Ovary (tissue), 9 donors: Measurements from ENCODE around the gene UCK1. TPM values are rescaled to one million over a fixed set of nuclear protein-coding genes. Genes with fewer than 3 reads are reported as not detected.

Source experiments
- DNase-seq, 5 donors: peaks; one replicate each; pipeline ENCODE4 v3.0.0-alpha.2; 2019 to 2020
- H3K27ac ChIP-seq, 2 donors: fragments of 200-600 bp; one replicate each; pipeline versions ENCODE4 v1.5.1 to v1.8.0; 2019 to 2022
- H3K27me3 ChIP-seq: fragments of 200-600 bp; one replicate; pipeline ENCODE4 v1.8.0; 2022
- H3K36me3 ChIP-seq: fragments of 200-600 bp; sonication (generic); one replicate; pipeline ENCODE4 v1.5.1; 2019
- H3K4me1 ChIP-seq: one replicate; pipeline ENCODE4 v1.8.1; 2013; ENCODE audit warnings: mild to moderate bottlenecking, moderate library complexity; ENCODE audit not compliant: insufficient read depth
- H3K4me3 ChIP-seq: fragments of 200-600 bp; sonication (generic); one replicate; pipeline ENCODE4 v1.5.1; 2017
- H3K9me3 ChIP-seq, 2 donors: fragments of 200-600 bp in 1 of 2; sonication (generic) in 1 of 2; one replicate each; pipeline versions ENCODE4 v1.5.1 to v1.8.1; 2013 to 2019; ENCODE audit warnings: mild to moderate bottlenecking in 1 of 2, moderate library complexity in 1 of 2
- EP300 ChIP-seq: sonication (generic); formaldehyde crosslinking; IDR thresholded peaks from one replicate; pipeline ENCODE4 v1.6.1; 2017; ENCODE audit warnings: antibody characterized with exemption
- POLR2A ChIP-seq: fragments of 450-650 bp; IDR thresholded peaks from one replicate; pipeline ENCODE4 v1.6.1; 2017; ENCODE audit warnings: antibody characterized with exemption, mild to moderate bottlenecking, moderate library complexity
- whole genome bisulfite sequencing, 3 donors: extraction: QIAGEN DNeasy Blood & Tissue Kit in 1 of 3; methylation state at CpG; one replicate each; pipeline versions ENCODE4 v1.1.5 to v1.1.7; 2013 to 2017; 5-methylcytosine and 5-hydroxymethylcytosine counted together
- intact Hi-C, 4 donors: fragments of 100-400 bp; cut with DNase I; formaldehyde crosslinking; loops; one replicate each; pipeline versions ENCODE4 v1.11.0 to v1.15.1; 2022 to 2023
- polyA plus RNA-seq, 2 donors: library from polyadenylated mRNA; stranded (reverse); fragments of 200-250 nt in 1 of 2; fragments of 350-450 nt in 1 of 2; fragmentation: Illumina TruSeq in 1 of 2; extraction: RNeasy Lipid Tissue Mini Kit (QIAGEN cat#74804) in 1 of 2; gene quantifications; one replicate each; pipeline ENCODE4 v1.2.3, GENCODE V29; 2013 to 2014
- total RNA-seq, 7 donors: library from RNA; depleted of rRNA in 2 of 7; stranded (reverse); fragments of >200 nt in 2 of 7; fragmentation: NEBNext Ultra II Directional in 3 of 7; extraction: Animal tissue kit (Norgen Biotek cat#: 25700) in 3 of 7; gene quantifications; one replicate each; pipeline versions ENCODE4 v1.1.0 to v1.2.4, GENCODE V29; 2016 to 2023
- TF ChIP-seq, protein P1 (sequence below), 3 donors: fragments of 450-650 bp in 2 of 3; fragments of 200-600 bp in 1 of 3; IDR thresholded peaks; one replicate each; pipeline versions ENCODE4 v1.5.1 to v1.8.0; 2016 to 2022; ENCODE audit warnings: antibody characterized with exemption in 3 of 3, mild to moderate bottlenecking in 1 of 3
- donor health status: DM: no; HTN: no; CAD: no; lungs with moderate emphysema.
- donor health status: DM: no; HTN: no; CAD: no.
- donor health status: Bipolar disorder and iron deficiency.
- donor health status: DM: yes; HTN: yes; CAD: no.
- donor health status: DM: no; HTN: no; CAD: no.
- donor health status: DM: yes; HTN: yes; CAD: no.

UCK1 gene
- total and polyA plus RNA-seq, 9 donors: 19.8 to 37.9 (median 29.7) TPM

DNA sequence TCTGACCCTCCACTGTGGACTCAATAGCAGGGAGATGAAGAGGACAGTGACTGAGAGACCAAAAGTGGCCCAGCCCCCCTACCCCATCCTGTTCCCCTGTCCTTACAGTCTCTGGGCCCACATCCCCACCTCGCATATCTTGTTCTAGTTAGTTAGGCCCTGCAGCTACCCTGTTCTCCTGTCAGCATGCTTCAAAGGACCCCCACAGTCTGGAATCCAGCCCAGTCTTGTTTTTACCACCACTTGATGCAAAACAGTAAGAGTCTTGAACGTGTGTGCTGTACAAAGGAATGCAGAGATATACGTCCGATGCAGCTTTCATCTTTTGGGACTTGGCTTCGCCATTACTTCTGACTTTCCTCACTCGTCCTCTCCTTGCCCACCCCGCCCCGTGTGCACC lies 40.5 kb downstream of the UCK1 start:
- 55 to 60% (median 56%) methylated on average over 8 of the region's 8 CpGs for WGBS, 3 donors
- no peak overlapping the region for H3K4me3 ChIP-seq
- TF ChIP-seq, protein P1, sequence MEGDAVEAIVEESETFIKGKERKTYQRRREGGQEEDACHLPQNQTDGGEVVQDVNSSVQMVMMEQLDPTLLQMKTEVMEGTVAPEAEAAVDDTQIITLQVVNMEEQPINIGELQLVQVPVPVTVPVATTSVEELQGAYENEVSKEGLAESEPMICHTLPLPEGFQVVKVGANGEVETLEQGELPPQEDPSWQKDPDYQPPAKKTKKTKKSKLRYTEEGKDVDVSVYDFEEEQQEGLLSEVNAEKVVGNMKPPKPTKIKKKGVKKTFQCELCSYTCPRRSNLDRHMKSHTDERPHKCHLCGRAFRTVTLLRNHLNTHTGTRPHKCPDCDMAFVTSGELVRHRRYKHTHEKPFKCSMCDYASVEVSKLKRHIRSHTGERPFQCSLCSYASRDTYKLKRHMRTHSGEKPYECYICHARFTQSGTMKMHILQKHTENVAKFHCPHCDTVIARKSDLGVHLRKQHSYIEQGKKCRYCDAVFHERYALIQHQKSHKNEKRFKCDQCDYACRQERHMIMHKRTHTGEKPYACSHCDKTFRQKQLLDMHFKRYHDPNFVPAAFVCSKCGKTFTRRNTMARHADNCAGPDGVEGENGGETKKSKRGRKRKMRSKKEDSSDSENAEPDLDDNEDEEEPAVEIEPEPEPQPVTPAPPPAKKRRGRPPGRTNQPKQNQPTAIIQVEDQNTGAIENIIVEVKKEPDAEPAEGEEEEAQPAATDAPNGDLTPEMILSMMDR (IDR thresholded peaks at IDR 0.05): no peak
- TF ChIP-seq POLR2A: no peak
- H3K36me3 ChIP-seq: no peaks in the 10 kb centered on the region
- no peak for DNase-seq
- no peak overlapping the region for H3K27ac ChIP-seq
- no peaks in the 10 kb centered on the region for H3K27me3 ChIP-seq
- no peaks in the 10 kb centered on the region for H3K4me1 ChIP-seq
- intact Hi-C loops: no loop called here
- H3K9me3 ChIP-seq: no peaks in the 10 kb centered on the region

GRCh38 chr9:131487621-131488031 lies 43.4 kb downstream of the UCK1 start:
- H3K36me3 ChIP-seq: no peaks in the 10 kb centered on the region
- no peaks in the 10 kb centered on the region for H3K9me3 ChIP-seq
- H3K27ac ChIP-seq: no peak overlapping the region
- DNase-seq: no peak
- 62 to 71% (median 70%) methylated on average over 13 to 14 of the region's 14 CpGs for WGBS, 3 donors
- TF ChIP-seq EP300: no peak
- TF ChIP-seq POLR2A: no peak
- TF ChIP-seq, protein P1 (IDR thresholded peaks at IDR 0.05): no peak
- H3K4me1 ChIP-seq: no peaks in the 10 kb centered on the region
- H3K4me3 ChIP-seq: no peak overlapping the region
- H3K27me3 ChIP-seq: no peaks in the 10 kb centered on the region
- intact Hi-C loops: no loop called here

- no peaks in the 10 kb centered on the region for H3K27me3 ChIP-seq
- no peaks in the 10 kb centered on the region for H3K9me3 ChIP-seq
- no peak overlapping the region for H3K27ac ChIP-seq
- H3K4me1 ChIP-seq: no peaks in the 10 kb centered on the region
- no peak for DNase-seq
- intact Hi-C loops: no loop called here
- H3K36me3 ChIP-seq: no peaks in the 10 kb centered on the region
- TF ChIP-seq POLR2A: no peak
- WGBS, 3 donors: 65 to 81% (median 70%) methylated on average over 9 of the region's 9 CpGs
- H3K4me3 ChIP-seq: no peak overlapping the region
Observed at GRCh38 chr9:131487001-131487400, 44.1 kb downstream of the UCK1 start.

DNA sequence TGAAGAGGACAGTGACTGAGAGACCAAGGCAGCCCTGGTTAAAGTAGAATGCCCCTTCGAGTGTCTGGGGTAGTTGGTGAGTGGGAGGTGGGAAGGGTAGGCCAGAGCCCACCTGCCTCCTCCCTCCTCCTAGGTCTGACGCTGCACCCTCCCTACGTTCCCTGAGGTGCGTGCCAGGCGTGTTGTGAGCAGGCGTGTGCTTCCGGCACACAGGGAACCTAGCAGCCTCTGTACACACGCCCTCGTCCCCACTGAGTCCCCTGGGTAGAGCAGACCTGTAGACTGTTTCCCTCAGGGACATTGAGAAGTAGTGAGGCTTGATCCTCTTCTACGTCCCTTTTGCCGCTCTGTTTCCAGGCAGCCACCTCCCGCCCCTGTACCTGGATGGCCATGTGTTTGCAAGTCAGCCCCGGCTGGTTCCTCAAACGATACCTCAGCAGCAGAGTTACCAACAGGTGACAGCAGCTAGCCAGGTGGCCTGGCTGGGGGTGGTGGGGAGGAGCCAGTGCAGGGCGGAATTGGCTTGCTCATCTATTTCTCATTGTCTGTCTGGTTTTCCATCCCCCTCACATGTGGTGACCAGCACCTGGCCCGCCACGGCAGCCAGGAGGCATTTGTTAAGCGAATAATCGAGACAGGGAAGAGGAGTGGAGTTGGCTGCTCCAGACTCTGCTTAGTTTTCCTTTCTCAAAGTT lies 45.2 kb downstream of the UCK1 start:
- no peak overlapping the region for H3K4me3 ChIP-seq
- no peak for DNase-seq
- intact Hi-C loops: no loop called here
- H3K27ac ChIP-seq: no peak overlapping the region
- no peaks in the 10 kb centered on the region for H3K36me3 ChIP-seq
- no peaks in the 10 kb centered on the region for H3K27me3 ChIP-seq
- WGBS, 3 donors: 81 to 88% (median 83%) methylated on average over 18 to 19 of the region's 19 CpGs
- H3K9me3 ChIP-seq: no peaks in the 10 kb centered on the region
- TF ChIP-seq, protein P1 (IDR thresholded peaks at IDR 0.05): no peak
- TF ChIP-seq EP300: no peak
- no peak for TF ChIP-seq POLR2A
- H3K4me1 ChIP-seq: no peaks in the 10 kb centered on the region

DNA sequence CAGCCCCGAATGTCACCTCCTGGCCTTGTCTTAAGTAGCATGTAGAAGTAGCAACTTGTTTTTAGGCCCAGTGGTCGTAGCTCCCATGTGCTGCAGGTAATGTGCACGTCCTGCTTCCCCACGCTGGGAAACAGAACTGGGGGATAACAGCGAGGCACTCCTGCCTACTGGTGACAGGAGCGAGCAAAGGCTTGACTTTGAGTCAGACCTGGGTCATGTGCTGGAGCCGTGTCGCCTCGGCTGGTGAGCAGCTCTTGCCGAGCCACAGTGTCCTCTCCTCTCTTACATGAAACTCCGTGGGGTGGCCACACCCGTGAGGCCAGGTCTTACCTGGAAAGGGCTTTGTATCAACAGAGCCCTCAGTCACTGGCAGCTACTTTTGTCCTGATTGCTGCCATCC lies 45.9 kb downstream of the UCK1 start:
- Histone ChIP-seq H3K4me3 (no peak overlapping the region), H3K9me3 (no peaks in the 10 kb centered on the region), H3K4me1 (no peaks in the 10 kb centered on the region), H3K27ac (no peak overlapping the region), H3K36me3 (no peaks in the 10 kb centered on the region), H3K27me3 (no peaks in the 10 kb centered on the region)
- intact Hi-C loops: no loop called here
- DNase-seq: no peak
- WGBS, 3 donors: 81 to 90% (median 84%) methylated on average over 12 of the region's 12 CpGs
- TF ChIP-seq POLR2A (no peak), EP300 (no peak)
- TF ChIP-seq, protein P1 (IDR thresholded peaks at IDR 0.05): no peak
